HS-27A (cell line): Measurements from ENCODE around the gene CR2.
"Not testable (repeated sequence)": the region's sequence is repeated elsewhere in the genome, so short reads cannot be mapped to it uniquely, and the experiment has no call there.

Source experiments
- DNase-seq: peaks from one replicate; pipeline ENCODE4 v3.0.0-alpha.2; 2012; ENCODE audit warnings: low read depth, missing footprints

The CR2 gene

GRCh38 chr1:207504438-207504837, 50.3 kb downstream of the CR2 start:
- DNase-seq = no peak

GRCh38 chr1:207510444-207510843, 56.3 kb downstream of the CR2 start:
- DNase-seq = no peak

DNA sequence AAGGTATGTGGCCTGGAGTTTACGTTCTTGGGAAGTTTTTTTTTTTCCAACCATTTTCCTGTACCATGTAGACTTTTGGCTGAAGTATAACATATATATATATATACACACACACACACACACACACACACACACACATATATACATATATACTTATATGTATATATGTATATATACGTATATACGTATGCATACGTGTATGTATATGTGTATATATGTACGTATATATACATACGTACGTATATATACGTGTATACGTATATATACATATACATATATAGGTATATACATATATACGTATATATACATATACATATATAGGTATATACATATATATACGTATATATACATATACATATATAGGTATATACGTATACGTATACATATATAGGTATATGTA, 60.8 kb downstream of the CR2 start:
- no peak for DNase-seq

DNA sequence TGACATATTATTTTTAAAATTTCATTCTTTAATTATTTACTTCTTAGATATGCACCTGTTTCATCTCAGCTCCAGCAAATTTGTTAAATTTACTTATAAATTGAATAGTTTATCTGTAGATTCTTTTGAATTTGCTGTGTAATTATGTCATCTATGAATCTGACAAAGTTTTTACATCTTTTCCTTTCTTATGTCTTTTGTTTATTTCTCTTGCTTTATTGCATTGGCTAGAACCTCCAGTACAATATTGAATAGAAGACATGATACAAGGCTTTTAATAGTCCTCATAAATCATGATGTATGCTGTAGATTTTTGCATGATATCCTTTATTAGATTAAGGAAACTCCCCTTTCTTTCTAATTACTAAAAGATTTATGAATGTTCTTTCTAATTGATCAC, 62.6 kb downstream of the CR2 start:
- no peak for DNase-seq

- DNase-seq = no peak
Measured at GRCh38 chr1:207518608-207519236, 64.6 kb downstream of the CR2 start.

- no peak for DNase-seq
Measured at GRCh38 chr1:207519505-207520399, 65.6 kb downstream of the CR2 start.

DNA sequence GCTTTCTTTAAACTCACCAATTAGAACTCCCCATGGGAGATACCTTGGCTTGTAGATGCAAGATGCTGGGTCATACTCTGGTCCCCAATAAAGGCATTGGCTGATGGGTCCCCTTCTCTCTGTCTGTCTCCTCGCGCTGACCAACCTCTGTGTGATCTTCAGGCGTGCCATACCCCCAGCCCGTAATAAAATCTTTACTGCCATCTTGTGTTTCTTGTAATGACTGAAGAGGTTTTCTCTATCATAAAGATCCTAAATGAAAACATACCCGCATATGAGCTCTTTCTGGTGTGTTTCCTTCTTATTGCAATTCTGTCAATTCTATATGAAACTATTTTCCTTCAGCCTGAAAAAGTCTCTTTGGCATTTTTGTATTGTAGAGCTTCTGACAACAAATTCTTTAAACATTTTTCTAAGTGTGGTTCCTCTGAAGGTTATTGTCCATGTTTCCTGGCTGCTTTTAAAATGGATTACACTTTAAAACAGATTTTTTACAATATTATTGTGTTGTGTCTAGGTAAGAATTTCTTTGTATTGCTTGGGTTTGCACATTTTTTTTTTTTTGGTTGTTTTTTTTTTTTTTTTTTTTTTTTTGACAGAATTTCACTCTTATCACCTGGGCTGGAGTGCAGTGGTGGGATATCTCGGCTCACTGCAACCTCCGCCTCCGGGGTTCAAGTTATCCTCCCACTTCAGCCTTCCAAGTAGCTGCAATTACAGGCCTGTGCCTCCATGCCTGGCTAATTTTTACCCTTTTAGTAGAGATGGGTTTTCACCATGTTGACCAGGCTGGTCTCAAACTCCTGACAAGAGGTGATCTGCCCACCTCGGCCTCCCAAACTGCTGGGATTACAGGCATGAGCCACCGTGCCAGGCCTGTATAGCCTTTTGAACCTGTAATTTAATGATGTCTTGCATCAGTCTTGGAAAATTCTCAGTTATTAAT, 66.5 kb downstream of the CR2 start:
- DNase-seq = not testable (repeated sequence)

- DNase-seq = not testable (repeated sequence)
Measured at GRCh38 chr1:207525239-207525638, 71.1 kb downstream of the CR2 start.

DNA sequence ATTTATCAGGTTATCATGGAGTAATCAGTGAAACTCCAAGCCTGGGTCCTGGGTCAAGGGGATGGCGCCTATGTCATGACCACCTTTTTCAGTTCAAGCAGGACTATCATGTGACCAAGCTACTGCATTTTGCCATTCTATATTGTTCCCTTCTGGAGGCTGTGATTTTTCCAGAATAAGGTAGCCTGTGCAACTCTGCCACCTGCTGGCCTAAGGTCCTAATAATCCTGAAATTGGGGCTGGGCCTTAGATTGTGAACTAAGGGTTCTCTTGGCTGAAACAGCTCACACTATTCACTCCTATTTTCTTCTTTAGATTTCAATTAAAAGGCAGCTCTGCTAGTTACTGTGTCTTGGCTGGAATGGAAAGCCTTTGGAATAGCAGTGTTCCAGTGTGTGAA, 74.3 kb downstream of the CR2 start:
- not testable (repeated sequence) for DNase-seq

- DNase-seq = not testable (repeated sequence)
Measured at GRCh38 chr1:207536263-207536662, 82.1 kb downstream of the CR2 start.
